NCI-H1436 treated with DMSO at 0.1 percent for 48 hours (cell line): ENCODE results near the gene CPSF4.
A peak's percentile ranks its signal among the peaks of the same experiment; 100 is the strongest.

ENCODE experiments used
- DNase-seq: peaks from one replicate; lab custom pipeline; 2025; lab: John Stamatoyannopoulos, UW

Gene CPSF4

GRCh38 chr7:99448855-99449254 is 10.1 kb downstream of the CPSF4 start:
- no peak for DNase-seq

- DNase-seq, result no peak
Observed at GRCh38 chr7:99449326-99449725, 10.6 kb downstream of the CPSF4 start.

GRCh38 chr7:99451936-99452335 is 13.2 kb downstream of the CPSF4 start:
- no peak for DNase-seq

- DNase-seq, result no peak
Observed at GRCh38 chr7:99452541-99452940, 13.8 kb downstream of the CPSF4 start.

GRCh38 chr7:99453105-99453504 is 14.4 kb downstream of the CPSF4 start:
- no peak for DNase-seq

- DNase-seq, result no peak
Observed at GRCh38 chr7:99455874-99456273, 17.1 kb downstream of the CPSF4 start.

- no peak for DNase-seq
Observed at GRCh38 chr7:99456288-99456687, 17.5 kb downstream of the CPSF4 start.

- DNase-seq, result no peak
Observed at GRCh38 chr7:99457050-99457649, 18.4 kb downstream of the CPSF4 start.

- DNase-seq, result no peak
Observed at GRCh38 chr7:99457650-99458493, 19.1 kb downstream of the CPSF4 start.

GRCh38 chr7:99459087-99459486 is 20.3 kb downstream of the CPSF4 start:
- no peak for DNase-seq

- DNase-seq, result no peak
Observed at GRCh38 chr7:99460651-99461050, 21.9 kb downstream of the CPSF4 start.

GRCh38 chr7:99461221-99461620 is 22.5 kb downstream of the CPSF4 start:
- DNase-seq, result no peak

- DNase-seq, result no peak
Observed at GRCh38 chr7:99465421-99465768, 26.7 kb downstream of the CPSF4 start.

GRCh38 chr7:99468336-99468918 is 29.7 kb downstream of the CPSF4 start:
- DNase-seq, result no peak

GRCh38 chr7:99469381-99470065 is 30.8 kb downstream of the CPSF4 start:
- no peak for DNase-seq

GRCh38 chr7:99472561-99473314 is 34.0 kb downstream of the CPSF4 start, which contains the start of gene ZNF789:
TSS of gene ZNF789 (plus strand) at chr7:99472890. CDS start at chr7:99476457, 3,567 bp downstream.
- peak; percentile 88 for DNase-seq

- no peak for DNase-seq
Observed at GRCh38 chr7:99473315-99473596, 34.5 kb downstream of the CPSF4 start.

GRCh38 chr7:99476107-99476506 is 37.4 kb downstream of the CPSF4 start:
- no peak for DNase-seq

- DNase-seq, result no peak
Observed at GRCh38 chr7:99478464-99479440, 40.0 kb downstream of the CPSF4 start.

GRCh38 chr7:99485094-99485493 is 46.4 kb downstream of the CPSF4 start:
- no peak for DNase-seq

- DNase-seq, result no peak
Observed at GRCh38 chr7:99489235-99489634, 50.5 kb downstream of the CPSF4 start.
